HG03432 (cell line): ENCODE data around the gene HDAC4.

Experiments used
- ATAC-seq: cut with Tn5 transposase; IDR thresholded peaks from one replicate; pipeline ENCODE4 v1.9.1; 2021; ENCODE audit warnings: mild to moderate bottlenecking, moderate library complexity; ENCODE audit not compliant: unreplicated experiment

Gene HDAC4

GRCh38 chr2:239194731-239195317 is 206.0 kb downstream of the HDAC4 start:
- no peak for ATAC-seq

GRCh38 chr2:239193925-239194677 is 206.7 kb downstream of the HDAC4 start:
- ATAC-seq = no peak

- ATAC-seq = no peak
These were observed 207.4 kb downstream of the HDAC4 start for GRCh38 chr2:239193401-239193811.

- no peak for ATAC-seq
These were observed 207.8 kb downstream of the HDAC4 start for GRCh38 chr2:239192975-239193374.

GRCh38 chr2:239192456-239192855 is 208.4 kb downstream of the HDAC4 start:
- ATAC-seq = no peak

- ATAC-seq = no peak
These were observed 209.6 kb downstream of the HDAC4 start for GRCh38 chr2:239190921-239191885.

- ATAC-seq = no peak
These were observed 210.5 kb downstream of the HDAC4 start for GRCh38 chr2:239190361-239190760.

GRCh38 chr2:239189711-239190131 is 211.1 kb downstream of the HDAC4 start:
- no peak for ATAC-seq

GRCh38 chr2:239188536-239188935 is 212.3 kb downstream of the HDAC4 start:
- ATAC-seq = no peak

GRCh38 chr2:239187464-239188253 is 213.2 kb downstream of the HDAC4 start:
- ATAC-seq = no peak

GRCh38 chr2:239186516-239187357 is 214.1 kb downstream of the HDAC4 start:
- no peak for ATAC-seq

GRCh38 chr2:239184968-239185903 is 215.6 kb downstream of the HDAC4 start:
- no peak for ATAC-seq

GRCh38 chr2:239184179-239184578 is 216.6 kb downstream of the HDAC4 start:
- ATAC-seq = no peak

GRCh38 chr2:239182981-239183791 is 217.6 kb downstream of the HDAC4 start:
- no peak for ATAC-seq

- ATAC-seq = no peak
These were observed 218.8 kb downstream of the HDAC4 start for GRCh38 chr2:239181903-239182581.

- no peak for ATAC-seq
These were observed 219.5 kb downstream of the HDAC4 start for GRCh38 chr2:239181074-239181902.
